GM20000 (cell line): Measurements from ENCODE around the gene PTRH1.
A peak's percentile ranks its signal among the peaks of the same experiment; 100 is the strongest.

Source experiments
- DNase-seq: peaks from one replicate; pipeline ENCODE4 v3.0.0; 2012; ENCODE audit warnings: low spot score
- CTCF ChIP-seq: IDR thresholded peaks from 2 replicates; pipeline ENCODE4 v1.5.1; 2012; ENCODE audit warnings: mild to moderate bottlenecking, control low read depth; ENCODE audit errors: extremely low read depth, missing control alignments

The PTRH1 gene

GRCh38 chr9:127708952-127709587 lies 6.4 kb downstream of the PTRH1 start:
- DNase-seq, result no peak
- no peak for TF ChIP-seq CTCF

GRCh38 chr9:127707766-127708165 lies 7.7 kb downstream of the PTRH1 start:
- TF ChIP-seq CTCF, result no peak
- DNase-seq, result peak; percentile 47

DNA sequence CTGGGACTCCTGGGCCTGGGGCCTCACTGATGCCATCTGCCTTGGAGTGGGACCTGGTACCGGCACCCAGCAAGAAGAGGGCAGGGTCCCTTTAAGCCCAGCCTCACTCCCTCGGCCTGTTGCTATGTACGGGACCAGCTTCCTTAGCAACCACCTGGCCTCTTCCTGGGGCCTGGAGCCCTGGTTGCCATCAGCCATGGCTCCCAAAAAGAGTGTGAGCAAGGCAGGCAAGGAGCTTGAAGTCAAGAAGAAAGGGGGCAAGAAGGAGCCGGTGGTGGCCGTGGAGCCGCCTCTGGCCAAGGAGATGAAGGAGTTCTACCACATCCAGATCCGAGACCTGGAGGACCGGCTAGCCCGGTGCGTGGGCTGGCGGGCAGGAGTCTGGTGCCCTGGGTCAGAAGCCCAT lies 8.6 kb downstream of the PTRH1 start, which contains the start of gene CFAP157:
CFAP157 (plus strand) TSS at position 153 of the 406 bp plus-strand sequence; CDS start at position 197, 44 bp downstream.
- TF ChIP-seq CTCF, result no peak
- no peak for DNase-seq

- no peak for TF ChIP-seq CTCF
- DNase-seq, result no peak
Measured at GRCh38 chr9:127705577-127706379, 9.7 kb downstream of the PTRH1 start.

GRCh38 chr9:127703289-127703946 lies 12.0 kb downstream of the PTRH1 start:
- DNase-seq, result no peak
- TF ChIP-seq CTCF, result no peak

DNA sequence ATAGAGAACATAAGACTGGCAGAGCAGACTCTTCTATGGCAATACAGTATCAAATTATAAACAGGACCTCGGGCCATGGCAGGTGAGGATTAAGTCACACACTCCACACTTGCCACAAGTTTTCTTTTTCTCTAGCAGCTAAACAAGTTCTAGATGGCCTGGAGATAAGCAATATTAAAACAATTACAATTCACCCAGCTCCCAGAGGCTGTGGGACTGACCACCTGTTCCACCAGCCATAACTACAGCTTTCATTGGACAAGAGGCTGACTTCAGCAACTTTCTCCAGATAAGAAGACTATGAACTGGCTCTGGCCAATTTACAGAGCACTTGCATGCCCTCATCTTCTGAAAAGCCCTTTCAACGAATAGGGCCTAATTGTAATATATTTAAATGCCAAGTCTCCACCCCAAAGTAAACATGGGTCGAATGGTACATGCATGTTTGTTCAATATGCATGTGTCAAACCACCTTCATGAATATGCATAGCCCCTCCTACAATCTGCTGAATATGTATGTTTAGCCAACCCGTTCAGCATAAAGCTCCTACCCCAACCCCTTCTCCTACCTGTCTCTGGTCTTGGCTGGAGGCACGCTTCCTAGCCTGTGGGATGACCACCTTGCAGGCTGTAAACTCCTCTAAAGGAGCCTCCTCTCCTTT lies 14.7 kb downstream of the PTRH1 start:
- no peak for DNase-seq
- no peak for TF ChIP-seq CTCF
